ENCODE data around the gene ITGA2B.

The ITGA2B gene

GRCh38 chr17:44385287-44386181, 3.9 kb downstream of the ITGA2B start:
- H3K36me3 ChIP-seq, result no peaks in the 10 kb centered on the region
- peak; percentile 21; the same call in 1 of the 2 replicates for TF ChIP-seq CTCF (IDR thresholded peaks at IDR 0.05; ENCODE audit: low read depth, low read length)
- peak overlapping the region; percentile 62 for H3K4me3 ChIP-seq (ENCODE audit: low read depth, low read length)
- H3K27me3 ChIP-seq, result no peaks in the 10 kb centered on the region
- DNase-seq, result peak; percentile 93
- no peaks in the 10 kb centered on the region for H3K9me3 ChIP-seq
- no peaks in the 10 kb centered on the region for H3K4me1 ChIP-seq

- Histone ChIP-seq H3K4me1 (no peaks in the 10 kb centered on the region), H3K4me3 (ENCODE audit: low read depth, low read length) (peak overlapping the region; percentile 62), H3K27me3 (no peaks in the 10 kb centered on the region)
Observed at GRCh38 chr17:44384823-44385286, 4.6 kb downstream of the ITGA2B start.

GRCh38 chr17:44384281-44384822, 5.1 kb downstream of the ITGA2B start:
- Histone ChIP-seq H3K9me3 (no peaks in the 10 kb centered on the region), H3K4me3 (ENCODE audit: low read depth, low read length) (no peak overlapping the region), H3K4me1 (no peaks in the 10 kb centered on the region), H3K36me3 (no peaks in the 10 kb centered on the region), H3K27me3 (no peaks in the 10 kb centered on the region)
- no peak for TF ChIP-seq CTCF (IDR thresholded peaks at IDR 0.05; ENCODE audit: low read depth, low read length)
- DNase-seq, result no peak

More at GRCh38 chr17:44384823-44385286, 4.6 kb downstream of the ITGA2B start:
- Histone ChIP-seq H3K9me3 (no peaks in the 10 kb centered on the region), H3K36me3 (no peaks in the 10 kb centered on the region)
- TF ChIP-seq CTCF (IDR thresholded peaks at IDR 0.05; ENCODE audit: low read depth, low read length), result no peak
- no peak for DNase-seq

- H3K36me3 ChIP-seq, result no peaks in the 10 kb centered on the region
Observed at GRCh38 chr17:44383861-44384260, 5.6 kb downstream of the ITGA2B start.

GRCh38 chr17:44383363-44383762, 6.1 kb downstream of the ITGA2B start:
- Histone ChIP-seq H3K36me3 (no peaks in the 10 kb centered on the region), H3K4me1 (no peaks in the 10 kb centered on the region), H3K4me3 (ENCODE audit: low read depth, low read length) (no peak overlapping the region), H3K27me3 (no peaks in the 10 kb centered on the region), H3K9me3 (no peaks in the 10 kb centered on the region)
- TF ChIP-seq CTCF (IDR thresholded peaks at IDR 0.05; ENCODE audit: low read depth, low read length), result no peak
- no peak for DNase-seq

More at GRCh38 chr17:44383861-44384260, 5.6 kb downstream of the ITGA2B start:
- no peak for TF ChIP-seq CTCF (IDR thresholded peaks at IDR 0.05; ENCODE audit: low read depth, low read length)
- H3K9me3 ChIP-seq, result no peaks in the 10 kb centered on the region
- no peaks in the 10 kb centered on the region for H3K27me3 ChIP-seq
- no peak overlapping the region for H3K4me3 ChIP-seq (ENCODE audit: low read depth, low read length)
- H3K4me1 ChIP-seq, result no peaks in the 10 kb centered on the region
- DNase-seq, result no peak

GRCh38 chr17:44382917-44383316, 6.5 kb downstream of the ITGA2B start:
- no peak for TF ChIP-seq CTCF (IDR thresholded peaks at IDR 0.05; ENCODE audit: low read depth, low read length)
- no peaks in the 10 kb centered on the region for H3K9me3 ChIP-seq
- no peak overlapping the region for H3K4me3 ChIP-seq (ENCODE audit: low read depth, low read length)
- DNase-seq, result no peak
- H3K4me1 ChIP-seq, result no peaks in the 10 kb centered on the region
- H3K36me3 ChIP-seq, result no peaks in the 10 kb centered on the region
- H3K27me3 ChIP-seq, result no peaks in the 10 kb centered on the region

Measured in BE2C (cell line).